PFSK-1 (cell line): ENCODE measurements around the gene SRRD.

ENCODE experiments used
- POLR2AphosphoS5 ChIP-seq: IDR thresholded peaks from 2 replicates; pipeline ENCODE4 v1.6.1; 2012; ENCODE audit warnings: low read depth, mild to moderate bottlenecking, control low read depth, low read length, moderate library complexity
- REST ChIP-seq, 2 experiments: IDR thresholded peaks; 2 replicates each; pipeline versions ENCODE4 v1.6.1 to v1.8.0; 2011 to 2012; ENCODE audit warnings: low read depth in 2 of 2, low read length in 2 of 2, control low read depth in 1 of 2, inconsistent platforms in 1 of 2, mild to moderate bottlenecking in 1 of 2, moderate library complexity in 1 of 2; ENCODE audit not compliant: insufficient read depth in 1 of 2

GRCh38 chr22:26464312-26464711, 19.4 kb upstream of the SRRD start:
- TF ChIP-seq REST (IDR thresholded peaks at IDR 0.05; ENCODE audit: insufficient read depth in 1 of 2, low read depth in 2 of 2, low read length in 2 of 2), result no peak
- no peak for TF ChIP-seq POLR2AphosphoS5
